Right lobe of liver (tissue), 6 donors: ENCODE results near the gene SLC4A8. TPM values are rescaled to one million over a fixed set of nuclear protein-coding genes. Genes with fewer than 3 reads are reported as not detected.

Source experiments
- ATAC-seq, 4 donors: fragments of 200-7000 bp; cut with Tn5 transposase; one replicate each; pipeline ENCODE4 v1.9.1; 2020; ENCODE audit warnings: mild to moderate bottlenecking in 4 of 4, moderate library complexity in 4 of 4
- DNase-seq, 3 donors: peaks; one replicate each; pipeline ENCODE4 v3.0.0-alpha.2; 2020
- H3K27ac ChIP-seq, 3 donors: fragments of 200-600 bp; one replicate each; pipeline ENCODE4 v1.8.0; 2022
- H3K27me3 ChIP-seq, 2 donors: fragments of 200-600 bp; one replicate each; pipeline ENCODE4 v1.8.0; 2022
- H3K36me3 ChIP-seq, 4 donors: fragments of 200-600 bp; sonication (generic) in 1 of 4; one replicate each; pipeline versions ENCODE4 v1.5.1 to v1.8.0; 2017 to 2022; ENCODE audit warnings: control low read depth in 1 of 4
- H3K4me1 ChIP-seq, 4 donors: fragments of 200-600 bp; sonication (generic) in 1 of 4; one replicate each; pipeline versions ENCODE4 v1.5.1 to v1.8.0; 2017 to 2022; ENCODE audit warnings: control low read depth in 1 of 4
- H3K4me3 ChIP-seq, 3 donors: fragments of 200-600 bp; one replicate each; pipeline ENCODE4 v1.8.0; 2022
- H3K9me3 ChIP-seq, 4 donors: fragments of 200-600 bp; sonication (generic) in 1 of 4; one replicate each; pipeline versions ENCODE4 v1.5.1 to v1.8.0; 2017 to 2022; ENCODE audit warnings: control low read depth in 1 of 4
- CTCF ChIP-seq, 4 donors: fragments of 200-600 bp in 3 of 4; fragments of 450-650 bp in 1 of 4; IDR thresholded peaks; one replicate each; pipeline versions ENCODE4 v1.5.1 to v1.8.0; 2016 to 2022; ENCODE audit warnings: antibody characterized with exemption in 4 of 4, mild to moderate bottlenecking in 2 of 4
- POLR2A ChIP-seq: fragments of 450-650 bp; IDR thresholded peaks from one replicate; pipeline ENCODE4 v1.6.1; 2017; ENCODE audit warnings: antibody characterized with exemption, mild to moderate bottlenecking
- WGBS: methylation state at CpG from one replicate; pipeline ENCODE4 v1.1.6; 2018; ENCODE audit warnings: low coverage, low lambda C conversion rate; ENCODE audit not compliant: insufficient coverage; ENCODE audit errors: missing lambda C conversion rate; 5-methylcytosine and 5-hydroxymethylcytosine counted together
- intact Hi-C, 2 donors: fragments of 100-400 bp; cut with DNase I; formaldehyde crosslinking; loops; one replicate each; pipeline versions ENCODE4 v1.11.2 to v1.14.1; 2022
- total RNA-seq, 6 experiments: library from RNA; depleted of rRNA in 2 of 6; stranded (reverse); fragments of >200 nt in 2 of 6; fragmentation: NEBNext Ultra II Directional in 3 of 6; extraction: Animal tissue kit (Norgen Biotek cat#: 25700) in 3 of 6; gene quantifications; one replicate each; pipeline versions ENCODE4 v1.1.0 to v1.2.4, GENCODE V29; 2016 to 2023
- donor health status: DM: no; HTN: yes; CAD: no.
- donor health status: DM: no; HTN: no; CAD: no.
- donor health status: DM: no; HTN: no; CAD: no.
- donor health status: DM: no; HTN: yes; CAD: no.
- donor health status: DM: no; HTN: yes; CAD: no.

Gene SLC4A8
- total RNA-seq, 6 experiments from 2014 or later = 0.04 to 0.55 (median 0.19) TPM

GRCh38 chr12:51429700-51430099 is 5.1 kb downstream of the SLC4A8 start:
- peaks cover 0 to 12% (median 0%) of the 10 kb centered on the region in 4 donors for H3K4me1 ChIP-seq
- 86% methylated on average over 4 of the region's 4 CpGs for WGBS
- TF ChIP-seq CTCF (IDR thresholded peaks at IDR 0.05) = no peak
- no peak for TF ChIP-seq POLR2A
- no peaks in the 10 kb centered on the region for H3K36me3 ChIP-seq
- H3K27ac ChIP-seq = no peak overlapping the region
- ATAC-seq (no peak), DNase-seq (no peak)
- H3K27me3 ChIP-seq = peaks cover 0 to 1% of the 10 kb centered on the region in 2 donors
- intact Hi-C loops = loop anchor here (5.0 to 10.0 kb wide), 3 partner anchors 95 to 395 kb away; no protein-coding TSS in a partner anchor
- no peak overlapping the region for H3K4me3 ChIP-seq
- H3K9me3 ChIP-seq = no peaks in the 10 kb centered on the region

GRCh38 chr12:51430196-51430895 is 5.7 kb downstream of the SLC4A8 start:
- DNase-seq (no peak), ATAC-seq (peak in 2 of 4 donors; percentile 63 to 75)
- H3K4me3 ChIP-seq = no peak overlapping the region
- no peaks in the 10 kb centered on the region for H3K27me3 ChIP-seq
- no peak overlapping the region for H3K27ac ChIP-seq
- no peaks in the 10 kb centered on the region for H3K9me3 ChIP-seq
- peaks cover 0 to 13% (median 0%) of the 10 kb centered on the region in 4 donors for H3K4me1 ChIP-seq
- H3K36me3 ChIP-seq = no peaks in the 10 kb centered on the region
- WGBS = 35% methylated on average over 4 of the region's 4 CpGs
- intact Hi-C loops = no loop called here
- no peak for TF ChIP-seq POLR2A
- TF ChIP-seq CTCF (IDR thresholded peaks at IDR 0.05) = no peak

GRCh38 chr12:51432921-51433320 is 8.3 kb downstream of the SLC4A8 start:
- H3K4me3 ChIP-seq = no peak overlapping the region
- H3K27ac ChIP-seq = no peak overlapping the region
- intact Hi-C loops = no loop called here
- no peak for TF ChIP-seq CTCF (IDR thresholded peaks at IDR 0.05)
- no peak for TF ChIP-seq POLR2A
- peaks cover 0 to 13% (median 0%) of the 10 kb centered on the region in 4 donors for H3K4me1 ChIP-seq
- no peaks in the 10 kb centered on the region for H3K36me3 ChIP-seq
- no peaks in the 10 kb centered on the region for H3K27me3 ChIP-seq
- ATAC-seq = no peak
- WGBS = 60% methylated on average over 1 of the region's 2 CpGs
- H3K9me3 ChIP-seq = no peaks in the 10 kb centered on the region
- no peak for DNase-seq

- no peaks in the 10 kb centered on the region for H3K36me3 ChIP-seq
- H3K4me3 ChIP-seq = no peak overlapping the region
- intact Hi-C loops = no loop called here
- H3K4me1 ChIP-seq = peaks cover 0 to 13% (median 0%) of the 10 kb centered on the region in 4 donors
- H3K27ac ChIP-seq = no peak overlapping the region
- no peak for DNase-seq
- peak; percentile 35 to 67 (median 46) for ATAC-seq
- H3K27me3 ChIP-seq = no peaks in the 10 kb centered on the region
- 23% methylated on average over 1 of the region's 1 CpG for WGBS
- H3K9me3 ChIP-seq = no peaks in the 10 kb centered on the region
- TF ChIP-seq POLR2A (no peak), CTCF (IDR thresholded peaks at IDR 0.05) (no peak)
Observed at GRCh38 chr12:51434305-51434704, 9.7 kb downstream of the SLC4A8 start.
